ENCODE data around the gene ATF2.

ATF2 gene

GRCh38 chr2:175164235-175164634 is 3.8 kb downstream of the ATF2 start:
- H3K4me1 ChIP-seq (ENCODE audit: control insufficient read depth, insufficient read depth, low read length) = no peaks in the 10 kb centered on the region
- H3K36me3 ChIP-seq (ENCODE audit: control insufficient read depth, insufficient read depth, low read length) = no peaks in the 10 kb centered on the region
- no peak for DNase-seq (ENCODE audit: low read depth, low spot score)
- H3K4me3 ChIP-seq (ENCODE audit: low read length) = no peak overlapping the region
- H3K27ac ChIP-seq (ENCODE audit: low read length) = no peak overlapping the region
- no CpG with 5 or more reads among the region's 8 CpGs for WGBS (ENCODE audit: insufficient coverage, insufficient read length)
- no peaks in the 10 kb centered on the region for H3K27me3 ChIP-seq (ENCODE audit: control insufficient read depth, insufficient read depth, low read length)
- no peaks in the 10 kb centered on the region for H3K9me3 ChIP-seq (ENCODE audit: control insufficient read depth, insufficient read depth, low read length)

GRCh38 chr2:175158894-175159293 is 9.1 kb downstream of the ATF2 start:
- H3K4me3 ChIP-seq (ENCODE audit: low read length) = no peak overlapping the region
- H3K36me3 ChIP-seq (ENCODE audit: control insufficient read depth, insufficient read depth, low read length) = no peaks in the 10 kb centered on the region
- no peaks in the 10 kb centered on the region for H3K4me1 ChIP-seq (ENCODE audit: control insufficient read depth, insufficient read depth, low read length)
- H3K27ac ChIP-seq (ENCODE audit: low read length) = no peak overlapping the region
- no peak for DNase-seq (ENCODE audit: low read depth, low spot score)
- no peaks in the 10 kb centered on the region for H3K9me3 ChIP-seq (ENCODE audit: control insufficient read depth, insufficient read depth, low read length)
- WGBS (ENCODE audit: insufficient coverage, insufficient read length) = no CpG with 5 or more reads among the region's 4 CpGs
- H3K27me3 ChIP-seq (ENCODE audit: control insufficient read depth, insufficient read depth, low read length) = no peaks in the 10 kb centered on the region

- H3K9me3 ChIP-seq (ENCODE audit: control insufficient read depth, insufficient read depth, low read length) = no peaks in the 10 kb centered on the region
- no peaks in the 10 kb centered on the region for H3K4me1 ChIP-seq (ENCODE audit: control insufficient read depth, insufficient read depth, low read length)
- 100% methylated on average over 1 of the region's 5 CpGs for WGBS (ENCODE audit: insufficient coverage, insufficient read length)
- H3K36me3 ChIP-seq (ENCODE audit: control insufficient read depth, insufficient read depth, low read length) = no peaks in the 10 kb centered on the region
- no peak overlapping the region for H3K4me3 ChIP-seq (ENCODE audit: low read length)
- H3K27ac ChIP-seq (ENCODE audit: low read length) = no peak overlapping the region
- DNase-seq (ENCODE audit: low read depth, low spot score) = no peak
- no peaks in the 10 kb centered on the region for H3K27me3 ChIP-seq (ENCODE audit: control insufficient read depth, insufficient read depth, low read length)
Measured at GRCh38 chr2:175156534-175156933, 11.5 kb downstream of the ATF2 start.

GRCh38 chr2:175154661-175155082 is 13.3 kb downstream of the ATF2 start:
- H3K4me1 ChIP-seq (ENCODE audit: control insufficient read depth, insufficient read depth, low read length) = no peaks in the 10 kb centered on the region
- no peak for DNase-seq (ENCODE audit: low read depth, low spot score)
- H3K36me3 ChIP-seq (ENCODE audit: control insufficient read depth, insufficient read depth, low read length) = no peaks in the 10 kb centered on the region
- no peaks in the 10 kb centered on the region for H3K9me3 ChIP-seq (ENCODE audit: control insufficient read depth, insufficient read depth, low read length)
- H3K4me3 ChIP-seq (ENCODE audit: low read length) = no peak overlapping the region
- no peak overlapping the region for H3K27ac ChIP-seq (ENCODE audit: low read length)
- H3K27me3 ChIP-seq (ENCODE audit: control insufficient read depth, insufficient read depth, low read length) = no peaks in the 10 kb centered on the region

GRCh38 chr2:175152242-175152641 is 15.8 kb downstream of the ATF2 start:
- Histone ChIP-seq H3K9me3 (ENCODE audit: control insufficient read depth, insufficient read depth, low read length) (no peaks in the 10 kb centered on the region), H3K4me1 (ENCODE audit: control insufficient read depth, insufficient read depth, low read length) (no peaks in the 10 kb centered on the region)

GRCh38 chr2:175151791-175152190 is 16.2 kb downstream of the ATF2 start:
- WGBS (ENCODE audit: insufficient coverage, insufficient read length) = no CpG with 5 or more reads among the region's 1 CpG
- DNase-seq (ENCODE audit: low read depth, low spot score) = no peak
- H3K4me3 ChIP-seq (ENCODE audit: low read length) = no peak overlapping the region
- no peaks in the 10 kb centered on the region for H3K9me3 ChIP-seq (ENCODE audit: control insufficient read depth, insufficient read depth, low read length)
- no peaks in the 10 kb centered on the region for H3K36me3 ChIP-seq (ENCODE audit: control insufficient read depth, insufficient read depth, low read length)
- no peak overlapping the region for H3K27ac ChIP-seq (ENCODE audit: low read length)
- H3K4me1 ChIP-seq (ENCODE audit: control insufficient read depth, insufficient read depth, low read length) = no peaks in the 10 kb centered on the region
- no peaks in the 10 kb centered on the region for H3K27me3 ChIP-seq (ENCODE audit: control insufficient read depth, insufficient read depth, low read length)

More at GRCh38 chr2:175152242-175152641, 15.8 kb downstream of the ATF2 start:
- Histone ChIP-seq H3K27ac (ENCODE audit: low read length) (no peak overlapping the region), H3K27me3 (ENCODE audit: control insufficient read depth, insufficient read depth, low read length) (no peaks in the 10 kb centered on the region), H3K36me3 (ENCODE audit: control insufficient read depth, insufficient read depth, low read length) (no peaks in the 10 kb centered on the region), H3K4me3 (ENCODE audit: low read length) (no peak overlapping the region)
- DNase-seq (ENCODE audit: low read depth, low spot score) = no peak
- no CpG with 5 or more reads among the region's 2 CpGs for WGBS (ENCODE audit: insufficient coverage, insufficient read length)

GRCh38 chr2:175147186-175147585 is 20.8 kb downstream of the ATF2 start:
- DNase-seq (ENCODE audit: low read depth, low spot score) = no peak
- no peaks in the 10 kb centered on the region for H3K36me3 ChIP-seq (ENCODE audit: control insufficient read depth, insufficient read depth, low read length)
- H3K9me3 ChIP-seq (ENCODE audit: control insufficient read depth, insufficient read depth, low read length) = no peaks in the 10 kb centered on the region
- no peak overlapping the region for H3K27ac ChIP-seq (ENCODE audit: low read length)
- no peak overlapping the region for H3K4me3 ChIP-seq (ENCODE audit: low read length)
- H3K27me3 ChIP-seq (ENCODE audit: control insufficient read depth, insufficient read depth, low read length) = no peaks in the 10 kb centered on the region
- H3K4me1 ChIP-seq (ENCODE audit: control insufficient read depth, insufficient read depth, low read length) = no peaks in the 10 kb centered on the region
- WGBS (ENCODE audit: insufficient coverage, insufficient read length) = 100% methylated on average over 1 of the region's 4 CpGs

- Histone ChIP-seq H3K4me1 (ENCODE audit: control insufficient read depth, insufficient read depth, low read length) (no peaks in the 10 kb centered on the region), H3K36me3 (ENCODE audit: control insufficient read depth, insufficient read depth, low read length) (no peaks in the 10 kb centered on the region)
- WGBS (ENCODE audit: insufficient coverage, insufficient read length) = no CpG with 5 or more reads among the region's 2 CpGs
Measured at GRCh38 chr2:175143678-175144077, 24.3 kb downstream of the ATF2 start.

GRCh38 chr2:175143191-175143590 is 24.8 kb downstream of the ATF2 start:
- no peaks in the 10 kb centered on the region for H3K4me1 ChIP-seq (ENCODE audit: control insufficient read depth, insufficient read depth, low read length)
- no CpG with 5 or more reads among the region's 1 CpG for WGBS (ENCODE audit: insufficient coverage, insufficient read length)

More at GRCh38 chr2:175143678-175144077, 24.3 kb downstream of the ATF2 start:
- Histone ChIP-seq H3K9me3 (ENCODE audit: control insufficient read depth, insufficient read depth, low read length) (no peaks in the 10 kb centered on the region), H3K27me3 (ENCODE audit: control insufficient read depth, insufficient read depth, low read length) (no peaks in the 10 kb centered on the region), H3K27ac (ENCODE audit: low read length) (no peak overlapping the region), H3K4me3 (ENCODE audit: low read length) (no peak overlapping the region)
- DNase-seq (ENCODE audit: low read depth, low spot score) = no peak

GRCh38 chr2:175140332-175140731 is 27.7 kb downstream of the ATF2 start:
- Histone ChIP-seq H3K27me3 (ENCODE audit: control insufficient read depth, insufficient read depth, low read length) (no peaks in the 10 kb centered on the region), H3K4me1 (ENCODE audit: control insufficient read depth, insufficient read depth, low read length) (no peaks in the 10 kb centered on the region), H3K36me3 (ENCODE audit: control insufficient read depth, insufficient read depth, low read length) (no peaks in the 10 kb centered on the region), H3K9me3 (ENCODE audit: control insufficient read depth, insufficient read depth, low read length) (no peaks in the 10 kb centered on the region), H3K27ac (ENCODE audit: low read length) (no peak overlapping the region), H3K4me3 (ENCODE audit: low read length) (no peak overlapping the region)
- no CpG with 5 or more reads among the region's 2 CpGs for WGBS (ENCODE audit: insufficient coverage, insufficient read length)
- no peak for DNase-seq (ENCODE audit: low read depth, low spot score)

More at GRCh38 chr2:175143191-175143590, 24.8 kb downstream of the ATF2 start:
- Histone ChIP-seq H3K27ac (ENCODE audit: low read length) (no peak overlapping the region), H3K4me3 (ENCODE audit: low read length) (no peak overlapping the region), H3K36me3 (ENCODE audit: control insufficient read depth, insufficient read depth, low read length) (no peaks in the 10 kb centered on the region), H3K27me3 (ENCODE audit: control insufficient read depth, insufficient read depth, low read length) (no peaks in the 10 kb centered on the region), H3K9me3 (ENCODE audit: control insufficient read depth, insufficient read depth, low read length) (no peaks in the 10 kb centered on the region)
- no peak for DNase-seq (ENCODE audit: low read depth, low spot score)

- no peak overlapping the region for H3K27ac ChIP-seq (ENCODE audit: low read length)
- H3K4me1 ChIP-seq (ENCODE audit: control insufficient read depth, insufficient read depth, low read length) = no peaks in the 10 kb centered on the region
- no peaks in the 10 kb centered on the region for H3K36me3 ChIP-seq (ENCODE audit: control insufficient read depth, insufficient read depth, low read length)
- no peaks in the 10 kb centered on the region for H3K27me3 ChIP-seq (ENCODE audit: control insufficient read depth, insufficient read depth, low read length)
- H3K9me3 ChIP-seq (ENCODE audit: control insufficient read depth, insufficient read depth, low read length) = no peaks in the 10 kb centered on the region
- no peak for DNase-seq (ENCODE audit: low read depth, low spot score)
- WGBS (ENCODE audit: insufficient coverage, insufficient read length) = no CpG with 5 or more reads among the region's 2 CpGs
- no peak overlapping the region for H3K4me3 ChIP-seq (ENCODE audit: low read length)
Measured at GRCh38 chr2:175137793-175138192, 30.2 kb downstream of the ATF2 start.

Data from iPS DF 6.9 (cell line).